ENCODE data around the gene ANKRD26. TPM values are rescaled to one million over a fixed set of nuclear protein-coding genes. Genes with fewer than 3 reads are reported as not detected.

The ANKRD26 gene
- total and polyA plus RNA-seq, 2 of the 13 experiments (the other 11 are each of a cell fraction or from before 2014, with no cell fraction given), result 1.5 to 9.6 TPM

- TF ChIP-seq KIAA2018 (CRISPR knock-in tag; IDR thresholded peaks at IDR 0.05; ENCODE audit: borderline replicate concordance) (no peak), AHDC1 (CRISPR knock-in tag; IDR thresholded peaks at IDR 0.05; ENCODE audit: borderline replicate concordance) (no peak), SMAD1 (CRISPR knock-in tag; IDR thresholded peaks at IDR 0.05; ENCODE audit: borderline replicate concordance, low read depth) (no peak), HMGA1 (CRISPR knock-in tag; conservative IDR thresholded peaks at IDR 0.05) (no peak), ZFAT (CRISPR knock-in tag; conservative IDR thresholded peaks at IDR 0.05) (peak; percentile 81; the same call in 1 of the 2 replicates), ATF4 (CRISPR knock-in tag; IDR thresholded peaks at IDR 0.05) (no peak), RELA (CRISPR knock-in tag; IDR thresholded peaks at IDR 0.05) (no peak), SSRP1 (CRISPR knock-in tag; IDR thresholded peaks at IDR 0.05) (no peak), ZMYM3 (CRISPR knock-in tag; IDR thresholded peaks at IDR 0.05) (no peak), ZNF18 (CRISPR knock-in tag; IDR thresholded peaks at IDR 0.05; ENCODE audit: insufficient replicate concordance) (no peak), RXRB (CRISPR knock-in tag; IDR thresholded peaks at IDR 0.05; ENCODE audit: borderline replicate concordance) (peak; percentile 42; the same call in 1 of the 2 replicates)
These were observed at the start of gene ANKRD26 (continued) for GRCh38 chr10:27099916-27100812.
